NCI-H1694 (cell line): Measurements from ENCODE around the gene AMBRA1.
A peak's percentile ranks its signal among the peaks of the same experiment; 100 is the strongest.

Source experiments
- DNase-seq: peaks from one replicate; lab custom pipeline; 2025; lab: John Stamatoyannopoulos, UW

Gene AMBRA1

DNA sequence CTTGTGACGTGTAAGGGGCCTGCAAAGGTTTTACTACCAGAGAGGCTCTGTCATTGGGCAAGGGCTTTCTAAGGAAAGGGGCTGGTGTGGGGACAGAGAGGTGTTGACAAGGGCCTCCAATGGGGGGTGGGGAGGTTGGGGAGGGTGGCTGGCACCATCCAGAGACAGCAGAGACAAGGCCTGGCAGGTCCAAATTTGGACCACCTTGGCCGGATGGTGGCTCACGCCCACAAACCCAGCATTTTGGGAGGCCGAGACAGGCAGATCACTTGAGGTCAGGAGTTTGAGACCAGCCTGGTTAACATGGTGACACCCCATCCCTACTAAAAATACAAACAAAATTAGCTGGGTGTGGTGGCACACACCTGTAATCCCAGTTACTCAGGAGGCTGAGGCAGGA lies 200.1 kb downstream of the AMBRA1 start:
- no peak for DNase-seq

DNA sequence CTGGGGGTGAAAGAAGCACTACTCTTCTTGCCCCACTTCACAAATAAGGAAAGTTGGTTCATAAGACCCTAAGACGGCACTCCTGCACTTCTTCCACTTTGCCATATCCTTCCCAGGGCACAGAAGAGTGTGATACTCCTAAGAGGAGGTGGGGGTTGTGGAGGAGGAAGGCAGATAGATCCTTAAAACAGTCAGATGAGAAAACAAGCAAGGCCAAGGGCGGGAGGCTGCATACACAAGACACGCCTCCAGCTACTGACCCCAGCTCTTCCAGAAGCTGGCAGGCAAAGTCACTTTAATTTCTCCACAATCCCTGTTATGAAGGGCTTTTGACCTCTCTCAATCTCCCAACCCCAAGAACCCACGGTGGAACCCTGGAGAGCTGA lies 200.6 kb downstream of the AMBRA1 start:
- DNase-seq = no peak

DNA sequence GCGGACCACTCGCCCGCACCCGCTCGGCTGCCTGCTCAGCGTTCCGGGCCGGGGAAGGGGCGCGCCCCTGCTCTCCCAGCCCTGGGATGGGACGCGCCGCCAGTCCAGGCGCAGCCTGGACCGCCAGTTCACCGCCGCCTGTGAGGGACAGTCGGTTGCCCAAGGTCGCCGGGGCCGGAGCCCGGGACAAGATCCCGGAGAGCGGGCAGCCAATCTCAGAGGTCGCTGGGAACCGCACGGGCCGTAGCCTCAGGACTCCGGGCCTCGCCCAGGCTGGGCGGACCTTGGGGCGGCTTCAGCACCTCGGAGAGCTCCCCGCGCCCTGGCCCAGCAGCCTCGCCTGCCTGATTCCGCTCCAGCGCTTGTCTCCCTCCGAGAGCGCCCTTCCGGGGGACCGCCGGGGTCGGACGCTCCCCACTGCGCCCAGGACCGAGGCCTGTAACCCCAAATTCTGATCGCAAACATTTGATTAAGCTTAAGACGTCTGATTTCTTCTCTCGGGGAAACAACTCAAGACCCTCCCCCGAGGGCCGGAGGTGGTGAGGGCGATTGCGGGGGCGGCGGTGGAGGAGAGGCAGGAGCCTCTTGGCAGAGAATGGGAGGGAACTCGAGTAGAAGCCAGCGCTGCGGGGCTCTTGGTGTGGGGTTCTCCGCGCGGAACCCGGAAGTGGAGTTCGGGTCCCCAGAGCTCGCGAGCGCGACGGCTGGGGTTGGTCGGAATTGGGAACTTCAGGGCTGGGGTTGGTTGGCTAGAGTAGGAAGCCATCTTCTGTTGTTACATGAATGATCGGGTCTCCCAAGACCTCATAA lies 201.2 kb downstream of the AMBRA1 start:
- no peak for DNase-seq

DNA sequence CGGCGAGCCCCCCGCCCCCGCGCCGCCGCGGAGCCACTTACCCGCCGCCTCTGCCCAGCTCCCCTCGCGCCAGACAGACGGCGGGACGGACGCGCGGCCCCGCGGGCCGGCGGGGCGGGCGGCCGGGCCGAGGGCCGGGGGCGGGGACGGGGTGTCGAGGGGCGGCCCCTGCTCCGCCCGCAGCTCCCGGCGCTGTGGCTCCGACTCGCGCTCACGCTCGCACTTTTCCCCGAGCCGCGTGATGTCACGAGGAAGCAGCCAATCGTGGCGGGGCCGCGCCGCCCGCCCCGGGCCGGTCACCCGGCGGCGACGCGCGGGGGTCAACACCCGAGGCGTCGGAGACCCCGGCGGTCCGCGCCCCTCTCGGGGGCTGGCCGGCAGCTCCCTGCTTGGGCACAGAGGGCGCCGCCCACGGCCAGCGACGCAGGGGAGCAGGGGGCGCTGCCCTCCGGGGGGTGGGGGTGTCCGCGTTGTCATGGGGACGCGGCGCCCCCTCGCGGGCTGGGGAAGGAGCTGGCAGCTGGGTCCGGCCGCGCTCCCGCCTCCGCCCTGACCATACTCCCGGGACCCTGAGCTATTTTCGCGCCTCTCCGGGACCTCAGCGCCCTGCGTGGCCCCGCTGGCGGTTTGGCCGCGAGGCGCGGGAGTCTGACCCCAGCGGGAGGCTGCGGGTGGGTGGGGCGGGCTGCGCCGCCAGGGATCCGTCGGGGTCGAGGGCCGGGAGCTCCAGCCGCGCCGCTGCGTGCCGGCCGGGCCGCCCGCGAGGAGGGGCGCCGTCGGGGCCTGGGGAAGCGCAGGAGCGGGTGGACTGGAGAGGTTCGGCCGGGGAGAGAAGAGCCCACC lies 202.0 kb downstream of the AMBRA1 start, which contains the start of gene CHRM4:
Gene CHRM4 (minus strand): TSS at position 199 of the 843 bp plus-strand sequence. CDS start 5,219 bp downstream, outside the sequence.
- DNase-seq = no peak

DNA sequence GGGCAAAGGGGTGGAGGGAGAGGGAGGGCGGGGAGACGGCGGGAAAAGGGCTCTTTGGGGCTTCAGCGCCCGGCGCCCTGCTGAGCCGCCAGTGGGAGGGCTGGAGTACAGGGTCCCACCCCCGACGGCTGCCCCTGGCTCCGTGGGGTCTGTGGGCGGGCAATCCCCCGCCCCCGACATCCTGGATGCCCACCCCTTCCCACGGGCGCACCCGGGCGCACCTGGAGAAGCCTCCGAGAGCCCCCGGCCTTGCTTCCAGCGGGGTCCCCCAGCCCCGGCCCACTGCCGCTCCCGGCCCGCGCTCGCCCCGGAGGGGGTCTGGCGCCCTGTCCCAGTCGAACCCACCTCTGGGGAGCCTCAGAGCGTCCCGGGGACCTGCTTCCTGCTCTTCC lies 202.6 kb downstream of the AMBRA1 start:
- DNase-seq = no peak

DNA sequence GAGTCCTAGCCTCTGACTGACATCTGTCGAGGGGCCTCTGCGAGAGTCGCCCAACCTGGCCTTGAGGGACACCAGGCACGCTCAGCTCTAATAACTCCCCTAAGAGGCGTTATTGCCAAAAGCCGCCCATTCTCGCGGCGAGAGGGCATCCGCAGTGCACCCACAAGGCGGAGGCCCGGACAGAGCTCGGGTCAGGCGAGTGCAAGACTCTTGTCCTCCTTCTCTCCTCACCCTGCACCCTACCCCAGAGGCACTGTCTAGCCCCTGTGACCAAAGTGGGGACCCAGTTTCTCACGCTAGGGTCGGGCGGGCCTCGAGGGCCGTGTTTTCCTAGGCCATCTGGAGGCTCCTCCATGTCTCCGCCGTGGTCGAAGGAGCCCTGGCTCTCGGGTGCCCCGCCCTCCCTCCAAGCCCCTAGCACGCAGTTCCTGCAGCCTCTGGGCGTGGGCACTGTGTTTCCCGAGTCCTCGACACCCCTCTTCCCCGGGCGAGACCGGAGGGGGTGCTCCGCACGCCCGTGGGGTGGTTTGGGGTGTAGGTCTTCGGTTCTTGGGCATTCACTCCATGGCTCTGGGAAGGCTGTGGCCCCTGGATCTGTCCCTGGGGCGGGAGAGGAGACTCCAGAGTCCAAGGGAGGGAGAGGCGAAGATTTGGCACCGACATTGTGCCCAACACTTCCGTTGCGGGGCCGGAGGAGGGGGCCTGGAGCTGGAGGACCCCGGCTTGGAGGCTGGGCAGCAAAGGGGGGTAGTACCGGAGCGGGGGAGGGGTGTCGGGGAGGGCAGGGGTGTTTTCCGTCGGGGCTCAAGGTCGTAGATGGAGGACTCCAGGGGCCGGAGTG lies 203.3 kb downstream of the AMBRA1 start:
- DNase-seq = no peak

DNA sequence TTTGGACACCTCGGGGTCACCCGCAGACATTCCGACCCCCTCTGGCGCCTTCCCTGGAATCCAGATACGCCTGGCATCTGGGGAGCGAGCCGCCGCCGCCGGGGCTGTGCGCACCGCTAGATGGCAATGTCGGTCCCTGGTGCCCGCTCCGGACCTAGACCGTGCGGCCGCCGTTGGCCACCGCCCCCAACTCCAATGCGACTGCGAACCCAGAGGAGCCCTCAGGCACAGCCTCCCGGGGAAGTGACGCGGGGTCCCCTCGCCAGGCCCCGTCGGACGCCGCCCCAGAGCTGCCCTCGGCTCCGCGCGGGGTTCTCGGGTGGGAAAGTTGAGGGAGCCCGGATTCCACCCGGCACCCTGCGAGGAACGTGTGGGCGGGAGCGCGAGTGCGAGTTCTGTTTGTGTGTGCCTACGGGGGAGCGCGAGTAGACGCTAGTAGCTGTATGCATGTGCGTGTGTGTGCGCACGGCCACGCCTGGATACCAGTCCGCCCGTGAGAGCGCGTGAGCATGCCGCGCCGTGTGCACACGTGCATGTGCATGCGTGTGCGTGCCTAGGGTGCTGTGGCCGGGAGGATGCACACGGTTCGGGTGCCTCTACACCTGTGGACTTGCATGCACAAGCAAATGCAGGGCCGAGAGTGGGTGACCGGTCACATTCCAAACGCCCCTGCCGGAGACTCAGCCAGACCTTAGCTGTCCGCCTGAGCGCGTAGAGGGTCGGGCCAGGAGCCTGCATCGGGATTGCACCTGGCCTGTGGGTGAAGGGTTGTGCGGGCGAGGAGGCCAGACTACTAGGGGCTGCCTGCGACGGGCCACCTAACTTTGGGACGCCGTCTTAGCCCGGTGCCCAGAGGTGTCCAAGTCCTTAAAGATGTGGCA lies 204.1 kb downstream of the AMBRA1 start:
- DNase-seq = peak; percentile 48

DNA sequence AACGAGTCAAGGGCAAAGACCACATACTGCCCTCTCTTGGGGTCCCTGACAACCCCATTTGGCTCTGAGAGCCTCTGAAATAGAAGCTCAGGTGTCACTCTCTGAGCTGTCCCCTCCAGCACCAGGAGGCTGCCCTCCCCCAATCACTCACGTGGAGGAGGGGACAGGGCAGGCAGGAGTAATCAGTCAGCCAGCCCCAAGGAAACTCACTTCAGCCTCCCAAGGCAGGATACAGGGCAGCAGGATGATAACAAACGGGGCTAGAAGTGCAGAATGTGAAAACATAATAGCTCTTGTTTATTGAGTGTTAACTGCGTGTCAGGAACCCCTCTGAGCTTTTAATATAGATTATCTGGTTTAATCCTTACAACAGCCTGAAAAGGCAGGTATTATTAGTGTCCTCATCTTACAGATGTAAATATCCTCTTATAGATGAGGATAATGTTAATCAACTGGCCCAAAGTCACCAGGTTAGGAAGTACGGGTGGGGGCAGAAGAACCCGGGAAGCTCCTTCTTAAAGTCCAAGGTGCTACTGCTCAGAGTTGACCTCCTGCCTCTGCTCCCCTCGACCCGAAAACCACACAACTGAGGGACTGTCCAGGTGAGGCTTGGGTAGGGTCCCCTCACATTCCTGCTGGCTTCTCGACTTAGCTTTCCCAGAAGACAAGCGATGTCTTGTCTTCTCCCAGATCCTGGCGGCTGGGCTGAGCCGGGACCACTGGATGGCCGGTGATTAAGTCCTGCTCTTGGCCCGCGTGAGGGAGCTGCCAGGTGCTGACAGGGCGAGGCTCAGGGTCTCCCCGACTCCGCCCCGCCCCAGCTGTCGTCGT lies 205.0 kb downstream of the AMBRA1 start:
- DNase-seq = no peak

DNA sequence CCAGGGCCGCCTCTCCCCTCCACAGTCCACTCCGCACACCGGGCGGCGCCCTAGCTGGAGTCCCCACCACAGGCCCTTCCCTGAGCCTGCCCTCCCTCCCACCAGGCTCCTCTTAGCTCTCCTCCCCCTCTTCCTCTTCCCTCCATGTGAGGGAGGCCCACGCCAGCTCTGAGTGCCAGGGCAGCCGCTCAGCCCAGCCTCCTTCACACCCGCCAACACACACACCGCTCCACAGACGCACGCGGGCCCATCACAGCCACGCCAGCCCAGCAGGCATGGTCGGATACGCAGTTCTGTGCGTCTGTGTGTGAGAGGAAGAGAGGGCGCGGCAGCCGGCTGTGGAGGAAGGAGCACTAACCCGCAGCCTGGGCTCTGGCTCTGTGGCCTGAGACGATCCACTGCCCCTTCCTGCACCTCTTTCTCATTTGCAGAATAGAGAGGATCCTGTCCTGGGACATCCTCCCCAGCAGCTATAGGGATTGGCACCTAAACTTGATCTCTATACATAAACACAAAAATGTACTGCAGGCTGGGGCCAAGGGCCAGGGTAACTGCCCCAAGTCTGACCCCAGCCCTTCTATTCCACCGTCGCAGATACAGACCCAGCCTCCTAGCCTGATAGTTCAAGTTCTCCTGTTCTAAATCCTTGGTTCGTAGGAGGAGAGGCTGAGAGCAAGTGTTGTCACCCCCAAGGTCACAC lies 205.8 kb downstream of the AMBRA1 start:
- DNase-seq = no peak

DNA sequence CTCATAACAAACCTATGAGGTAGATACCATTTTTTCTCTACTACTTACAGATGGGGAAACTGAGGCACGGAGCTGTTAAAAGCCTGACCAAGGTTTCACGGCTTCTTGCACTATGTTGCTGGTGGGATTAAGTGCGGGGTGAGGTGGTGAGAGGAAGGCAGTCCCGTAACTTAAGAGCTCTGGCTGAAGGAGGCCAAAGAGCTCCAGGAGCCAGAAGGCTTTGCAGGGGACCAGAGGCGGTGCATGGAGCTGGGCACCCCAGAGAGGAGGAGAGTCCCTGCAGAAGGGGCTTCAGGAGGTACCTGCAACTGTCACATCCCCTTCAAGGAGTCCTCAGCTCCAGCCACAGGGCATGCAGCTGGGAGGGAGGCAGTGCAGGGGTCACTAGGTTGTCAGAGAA lies 206.4 kb downstream of the AMBRA1 start:
- no peak for DNase-seq

DNA sequence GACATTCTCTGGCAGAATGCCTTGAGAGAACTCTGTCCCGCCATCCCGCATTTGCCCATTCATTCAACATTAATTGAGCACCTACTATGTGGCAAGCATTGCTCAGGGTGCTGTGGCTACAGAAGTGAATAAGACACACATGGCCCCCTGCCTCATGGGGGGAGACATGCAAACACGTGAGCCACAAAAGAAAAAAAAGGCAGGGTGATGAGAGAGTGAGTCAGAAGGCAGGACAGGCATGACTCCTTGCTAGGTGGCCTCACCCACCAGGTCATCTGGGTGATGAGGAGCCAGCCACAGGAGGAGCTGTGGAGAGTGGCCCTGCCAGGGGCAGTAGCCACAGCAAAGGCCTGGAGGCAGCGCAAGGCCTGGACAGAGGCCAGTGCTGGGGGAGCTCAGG lies 207.1 kb downstream of the AMBRA1 start:
- no peak for DNase-seq

DNA sequence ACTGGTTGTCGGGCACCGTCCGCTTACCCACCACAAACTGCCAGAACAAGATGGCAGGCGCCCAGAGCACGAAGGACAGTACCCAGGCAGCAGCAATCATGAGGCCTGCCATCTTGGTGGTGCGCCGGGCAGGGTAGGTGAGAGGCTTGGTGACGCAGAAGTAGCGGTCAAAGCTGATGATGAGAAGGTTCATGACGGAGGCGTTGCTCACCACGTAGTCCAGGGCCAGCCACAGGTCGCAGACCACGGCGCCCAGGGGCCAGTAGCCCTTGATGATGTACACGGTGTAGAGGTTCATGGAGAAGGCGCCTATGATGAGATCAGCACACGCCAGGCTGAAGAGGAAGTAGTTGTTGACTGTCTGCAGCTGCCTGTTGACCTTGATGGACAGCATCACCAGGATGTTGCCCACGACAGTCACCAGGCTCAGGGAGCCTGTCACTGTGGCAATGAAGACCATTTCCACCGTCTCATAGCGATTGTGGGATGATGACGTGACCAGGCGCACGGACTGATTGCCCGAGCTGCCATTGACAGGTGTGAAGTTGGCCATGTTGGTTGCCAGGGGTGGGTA lies 207.7 kb downstream of the AMBRA1 start:
- no peak for DNase-seq

DNA sequence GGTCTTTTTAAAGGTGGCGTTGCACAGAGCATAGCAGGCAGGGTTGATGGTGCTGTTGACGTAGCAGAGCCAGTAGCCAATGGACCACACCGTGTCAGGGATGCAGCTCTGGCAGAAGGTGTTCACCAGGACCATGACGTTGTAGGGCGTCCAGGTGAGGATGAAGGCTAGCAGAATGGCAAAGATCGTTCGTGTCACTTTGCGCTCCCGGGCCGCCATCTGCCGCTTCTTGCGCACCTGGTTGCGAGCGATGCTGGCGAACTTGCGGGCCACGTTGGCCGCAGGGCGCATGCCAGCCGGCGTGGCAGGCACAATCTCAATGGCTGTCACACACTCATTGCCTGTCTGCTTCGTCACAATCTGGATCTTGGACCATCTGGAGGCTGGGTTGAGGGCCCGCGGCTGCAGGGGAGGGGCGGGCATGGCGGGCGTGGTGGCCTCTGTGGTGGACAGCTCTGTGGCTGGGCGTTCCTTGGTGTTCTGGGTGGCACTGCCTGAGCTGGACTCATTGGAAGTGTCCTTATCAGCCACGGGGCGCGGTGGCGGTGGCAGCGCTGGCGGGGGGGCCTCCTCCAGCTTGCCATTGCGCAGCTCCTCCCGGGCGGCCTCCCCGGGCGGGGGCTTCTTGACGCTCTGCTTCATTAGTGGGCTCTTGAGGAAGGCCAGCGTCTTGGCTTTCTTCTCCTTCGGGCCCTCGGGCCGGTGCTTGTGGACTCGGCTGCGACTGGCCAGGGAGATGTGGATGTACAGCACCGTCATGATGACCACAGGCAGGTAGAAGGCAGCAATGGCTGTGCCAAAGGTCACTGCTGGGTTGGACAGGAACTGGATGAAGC lies 208.4 kb downstream of the AMBRA1 start:
- no peak for DNase-seq

DNA sequence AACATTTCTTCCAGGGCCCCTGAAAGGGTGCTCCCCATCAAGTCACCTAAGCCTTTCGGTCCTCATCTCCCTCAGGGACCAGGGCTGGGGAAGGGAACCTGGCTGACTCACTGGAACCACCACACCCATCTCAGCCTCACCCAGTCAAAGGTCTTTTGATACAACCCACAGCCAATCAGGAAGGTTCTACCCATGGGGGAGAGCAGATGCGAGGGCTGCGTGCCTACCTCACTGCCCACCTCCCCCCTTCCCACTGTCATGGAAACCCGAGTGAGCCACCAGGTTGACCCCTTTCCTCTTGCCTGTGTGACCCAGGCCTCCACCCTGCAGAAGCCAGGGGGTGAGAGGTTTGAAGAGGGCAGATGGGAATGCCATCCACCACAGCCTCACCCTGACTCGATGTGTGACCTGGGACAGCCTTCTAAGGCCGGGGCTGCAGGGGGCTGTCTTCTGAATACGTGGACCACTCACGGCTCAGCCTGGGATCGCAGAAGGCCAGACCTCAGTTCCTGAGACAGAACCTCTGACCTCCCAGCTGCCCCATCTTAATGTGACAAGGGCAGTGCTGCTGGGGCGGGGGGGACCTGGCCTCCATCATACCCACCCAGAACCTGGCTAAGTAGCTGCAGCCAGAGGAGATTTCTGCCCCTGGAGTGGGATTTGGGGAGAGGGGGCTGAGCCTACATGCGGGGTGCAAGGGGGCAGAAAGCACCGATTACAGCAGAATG lies 209.7 kb downstream of the AMBRA1 start:
- no peak for DNase-seq

DNA sequence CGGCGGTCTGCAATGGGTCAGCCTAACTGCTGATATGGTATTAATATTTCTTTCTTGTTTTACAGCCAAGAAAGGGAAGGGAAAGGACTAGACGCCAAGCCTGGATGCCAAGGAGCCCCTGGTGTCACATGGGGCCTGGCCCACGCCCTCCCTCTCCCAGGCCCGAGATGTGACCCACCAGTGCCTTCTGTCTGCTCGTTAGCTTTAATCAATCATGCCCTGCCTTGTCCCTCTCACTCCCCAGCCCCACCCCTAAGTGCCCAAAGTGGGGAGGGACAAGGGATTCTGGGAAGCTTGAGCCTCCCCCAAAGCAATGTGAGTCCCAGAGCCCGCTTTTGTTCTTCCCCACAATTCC lies 210.4 kb downstream of the AMBRA1 start:
- DNase-seq = no peak

DNA sequence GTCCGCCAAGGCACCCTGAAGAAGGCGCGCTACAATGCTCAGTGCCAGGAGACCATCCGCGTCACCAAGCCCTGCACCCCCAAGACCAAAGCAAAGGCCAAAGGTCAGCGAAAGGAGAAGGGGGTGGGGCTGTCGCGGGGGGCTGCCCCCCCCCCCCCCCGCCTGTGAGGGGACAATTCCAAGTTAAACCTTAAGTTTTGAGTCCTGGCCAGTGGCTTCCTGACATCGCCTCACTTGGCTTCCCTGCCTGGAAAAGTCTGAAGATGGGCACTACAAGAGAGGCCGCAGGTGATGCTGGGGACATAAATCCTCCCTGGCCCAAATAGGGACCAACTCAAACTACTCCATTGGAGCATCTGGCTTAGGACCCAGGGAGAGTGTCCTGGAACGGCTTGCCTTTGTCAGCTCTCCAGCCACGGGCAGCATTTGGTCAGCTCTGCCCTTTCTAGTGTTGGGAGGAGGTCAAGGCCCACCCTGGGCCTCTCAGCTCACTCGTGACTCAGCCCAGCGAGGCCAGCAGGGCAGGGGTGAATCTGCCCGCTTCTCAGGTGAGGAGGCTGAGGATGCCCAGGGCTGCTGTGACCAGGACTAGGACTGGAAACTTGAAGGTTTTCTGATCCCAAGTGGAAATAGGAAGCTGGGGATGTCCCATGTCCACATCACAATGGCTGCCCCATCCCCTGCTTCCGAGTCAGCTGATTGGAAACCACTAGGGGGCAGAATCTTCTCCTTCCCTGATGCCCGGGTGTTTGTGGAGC lies 211.0 kb downstream of the AMBRA1 start:
- DNase-seq = peak; percentile 21
